ENCODE results near the gene HCFC1R1. TPM values are rescaled to one million over a fixed set of nuclear protein-coding genes. Genes with fewer than 3 reads are reported as not detected.

HCFC1R1 gene
- total RNA-seq, 3 donors from 2014 or later (not counting 1 experiment from before 2014, with no cell fraction given), result 15.4 to 21.8 (median 16.0) TPM

DNA sequence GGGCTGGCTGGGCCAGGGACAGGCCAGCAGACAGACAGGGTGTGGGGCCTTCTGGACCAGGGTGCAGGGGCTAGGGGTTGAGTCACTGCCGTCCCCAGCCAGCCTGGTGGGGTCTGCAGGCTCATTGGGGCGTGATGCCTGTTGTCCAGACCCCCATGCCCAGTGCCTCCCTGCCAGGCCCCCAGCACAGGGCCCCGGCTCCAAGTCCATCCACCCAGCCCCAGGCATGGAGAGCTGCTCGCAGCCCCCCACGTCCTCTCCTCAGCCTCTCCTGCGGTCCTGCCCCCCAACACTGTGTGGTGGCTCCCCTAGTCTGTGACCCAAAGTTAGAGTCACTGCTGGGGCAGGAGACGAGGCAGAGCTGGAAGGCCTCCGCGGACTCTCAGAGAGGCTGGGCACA, 36.5 kb downstream of the HCFC1R1 start:
- Mint-ChIP-seq H3K27ac (no peak overlapping the region), H3K4me1 (no peaks in the 10 kb centered on the region), H3K27me3 (ENCODE audit: low read depth in 2 of 2) (no peaks in the 10 kb centered on the region), H3K36me3 (no peaks in the 10 kb centered on the region), H3K4me3 (no peak overlapping the region), H3K9me3 (no peaks in the 10 kb centered on the region)
- ATAC-seq, result no peak
- no peak overlapping the region for H3K27ac ChIP-seq (ENCODE audit: low read length)
- H3K4me1 ChIP-seq (ENCODE audit: control insufficient read depth, insufficient read depth, low read length), result peaks cover 12% of the 10 kb centered on the region
- no peak overlapping the region for H3K4me3 ChIP-seq (ENCODE audit: low read length)
- H3K36me3 ChIP-seq (ENCODE audit: control insufficient read depth, insufficient read depth, low read length), result no peaks in the 10 kb centered on the region
- H3K27me3 ChIP-seq (ENCODE audit: control insufficient read depth, insufficient read depth, low read length), result no peaks in the 10 kb centered on the region
- no peak for DNase-seq
- 88% methylated on average over 9 of the region's 9 CpGs for WGBS (ENCODE audit: insufficient coverage)
- H3K9me3 ChIP-seq (ENCODE audit: control insufficient read depth, insufficient read depth, low read length), result no peaks in the 10 kb centered on the region
- TF ChIP-seq, protein P1, sequence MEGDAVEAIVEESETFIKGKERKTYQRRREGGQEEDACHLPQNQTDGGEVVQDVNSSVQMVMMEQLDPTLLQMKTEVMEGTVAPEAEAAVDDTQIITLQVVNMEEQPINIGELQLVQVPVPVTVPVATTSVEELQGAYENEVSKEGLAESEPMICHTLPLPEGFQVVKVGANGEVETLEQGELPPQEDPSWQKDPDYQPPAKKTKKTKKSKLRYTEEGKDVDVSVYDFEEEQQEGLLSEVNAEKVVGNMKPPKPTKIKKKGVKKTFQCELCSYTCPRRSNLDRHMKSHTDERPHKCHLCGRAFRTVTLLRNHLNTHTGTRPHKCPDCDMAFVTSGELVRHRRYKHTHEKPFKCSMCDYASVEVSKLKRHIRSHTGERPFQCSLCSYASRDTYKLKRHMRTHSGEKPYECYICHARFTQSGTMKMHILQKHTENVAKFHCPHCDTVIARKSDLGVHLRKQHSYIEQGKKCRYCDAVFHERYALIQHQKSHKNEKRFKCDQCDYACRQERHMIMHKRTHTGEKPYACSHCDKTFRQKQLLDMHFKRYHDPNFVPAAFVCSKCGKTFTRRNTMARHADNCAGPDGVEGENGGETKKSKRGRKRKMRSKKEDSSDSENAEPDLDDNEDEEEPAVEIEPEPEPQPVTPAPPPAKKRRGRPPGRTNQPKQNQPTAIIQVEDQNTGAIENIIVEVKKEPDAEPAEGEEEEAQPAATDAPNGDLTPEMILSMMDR (IDR thresholded peaks at IDR 0.05), result no peak
- intact Hi-C loops (cut with micrococcal nuclease), result no loop called here

DNA sequence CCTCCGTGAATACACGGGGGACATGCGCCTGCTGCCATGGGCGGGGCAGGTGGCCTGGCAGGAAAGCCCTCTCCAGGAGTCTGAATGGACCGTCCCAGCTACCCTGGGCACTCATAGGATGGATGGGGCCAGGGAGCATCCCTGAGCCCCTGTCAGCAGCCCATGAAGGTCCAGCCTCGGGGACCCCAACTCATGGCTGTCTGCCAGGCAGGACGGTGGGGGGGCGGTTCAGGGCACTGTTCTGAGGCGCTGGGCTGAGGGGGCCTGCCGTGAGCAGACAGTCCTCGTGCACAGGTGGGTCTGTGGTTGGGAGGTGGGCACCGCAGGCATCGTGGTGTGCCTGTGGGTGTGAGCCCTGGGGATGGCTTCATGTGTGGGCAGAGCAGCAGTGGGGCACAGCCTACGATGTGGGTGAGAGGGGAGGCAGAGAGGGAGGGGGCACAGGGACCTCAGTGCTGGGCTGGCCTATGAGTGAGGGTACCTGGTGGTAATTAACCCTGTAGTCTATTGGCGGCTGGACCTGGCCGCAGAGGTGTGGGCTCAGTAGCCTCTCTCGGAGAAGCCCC, 37.0 kb downstream of the HCFC1R1 start:
- Mint-ChIP-seq H3K27me3 (ENCODE audit: low read depth in 2 of 2) (no peaks in the 10 kb centered on the region), H3K36me3 (no peaks in the 10 kb centered on the region), H3K27ac (no peak overlapping the region), H3K9me3 (no peaks in the 10 kb centered on the region), H3K4me1 (peaks cover 0 to 3% of the 10 kb centered on the region in 2 donors), H3K4me3 (no peak overlapping the region)
- H3K27ac ChIP-seq (ENCODE audit: low read length), result no peak overlapping the region
- peaks cover 12% of the 10 kb centered on the region for H3K4me1 ChIP-seq (ENCODE audit: control insufficient read depth, insufficient read depth, low read length)
- H3K4me3 ChIP-seq (ENCODE audit: low read length), result no peak overlapping the region
- no peak for ATAC-seq
- no peaks in the 10 kb centered on the region for H3K9me3 ChIP-seq (ENCODE audit: control insufficient read depth, insufficient read depth, low read length)
- no peak for DNase-seq
- TF ChIP-seq, protein P1 (IDR thresholded peaks at IDR 0.05), result no peak
- 66% methylated on average over 17 of the region's 17 CpGs for WGBS (ENCODE audit: insufficient coverage)
- no peaks in the 10 kb centered on the region for H3K27me3 ChIP-seq (ENCODE audit: control insufficient read depth, insufficient read depth, low read length)
- no peaks in the 10 kb centered on the region for H3K36me3 ChIP-seq (ENCODE audit: control insufficient read depth, insufficient read depth, low read length)
- intact Hi-C loops (cut with micrococcal nuclease), result no loop called here

DNA sequence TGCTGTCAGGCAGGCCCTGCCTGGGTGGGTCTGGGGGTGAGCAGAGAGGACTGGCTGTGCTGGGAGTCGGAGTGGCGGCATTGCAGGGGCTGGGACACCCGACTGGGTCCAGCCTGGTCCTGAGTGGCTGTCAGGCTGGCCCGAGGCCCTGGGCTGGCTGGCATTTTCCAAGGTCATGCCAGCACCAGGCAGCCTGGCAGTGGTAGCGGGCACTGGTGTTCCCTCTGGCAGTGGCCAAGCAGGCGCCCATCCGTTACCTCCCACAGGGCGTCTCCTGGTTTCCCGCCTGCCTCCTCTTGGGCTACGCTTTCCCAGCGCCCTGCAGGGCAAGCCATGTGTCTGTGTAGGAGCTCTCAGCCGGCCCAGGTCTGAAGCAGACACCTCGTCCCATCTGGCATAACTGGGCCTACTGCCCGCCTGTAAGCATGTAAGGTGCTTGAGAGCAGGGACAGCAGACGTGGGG, 37.8 kb downstream of the HCFC1R1 start:
- Histone ChIP-seq H3K27me3 (ENCODE audit: control insufficient read depth, insufficient read depth, low read length) (no peaks in the 10 kb centered on the region), H3K9me3 (ENCODE audit: control insufficient read depth, insufficient read depth, low read length) (no peaks in the 10 kb centered on the region), H3K4me1 (ENCODE audit: control insufficient read depth, insufficient read depth, low read length) (peaks cover 18% of the 10 kb centered on the region), H3K4me3 (ENCODE audit: low read length) (no peak overlapping the region), H3K27ac (ENCODE audit: low read length) (no peak overlapping the region), H3K36me3 (ENCODE audit: control insufficient read depth, insufficient read depth, low read length) (no peaks in the 10 kb centered on the region)
- H3K4me1 Mint-ChIP-seq, result peaks cover 0 to 10% of the 10 kb centered on the region in 2 donors
- no peak overlapping the region for H3K27ac Mint-ChIP-seq
- no peaks in the 10 kb centered on the region for H3K27me3 Mint-ChIP-seq (ENCODE audit: low read depth in 2 of 2)
- ATAC-seq, result no peak
- WGBS (ENCODE audit: insufficient coverage), result 93% methylated on average over 15 of the region's 15 CpGs
- H3K9me3 Mint-ChIP-seq, result no peaks in the 10 kb centered on the region
- intact Hi-C loops (cut with micrococcal nuclease), result no loop called here
- H3K36me3 Mint-ChIP-seq, result no peaks in the 10 kb centered on the region
- DNase-seq, result no peak
- H3K4me3 Mint-ChIP-seq, result no peak overlapping the region
- TF ChIP-seq, protein P1 (IDR thresholded peaks at IDR 0.05), result no peak

DNA sequence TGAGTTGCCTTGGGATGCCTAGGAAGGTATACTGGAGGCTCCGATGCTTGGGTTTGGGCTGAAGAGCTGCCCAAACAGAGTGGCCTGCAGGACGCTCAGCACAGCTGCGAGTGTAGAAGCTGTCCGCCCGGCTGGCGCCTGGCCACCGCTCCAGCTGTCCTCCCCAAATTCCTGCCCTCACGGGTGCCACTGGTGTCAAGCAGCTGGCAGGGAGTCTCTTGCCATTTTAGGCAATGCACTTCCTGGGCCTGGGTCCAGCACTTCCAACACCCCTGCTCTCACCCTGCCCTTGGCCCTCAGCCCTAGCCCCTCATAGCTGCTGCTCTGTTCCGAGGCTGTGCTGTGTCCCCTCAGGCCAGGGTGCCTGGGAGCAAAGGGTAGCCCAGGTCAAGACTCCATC, 38.3 kb downstream of the HCFC1R1 start:
- Mint-ChIP-seq H3K4me3 (no peak overlapping the region), H3K4me1 (peaks cover 0 to 11% of the 10 kb centered on the region in 2 donors), H3K36me3 (no peaks in the 10 kb centered on the region), H3K27ac (no peak overlapping the region), H3K9me3 (no peaks in the 10 kb centered on the region), H3K27me3 (ENCODE audit: low read depth in 2 of 2) (no peaks in the 10 kb centered on the region)
- intact Hi-C loops (cut with micrococcal nuclease), result no loop called here
- H3K27ac ChIP-seq (ENCODE audit: low read length), result no peak overlapping the region
- no peaks in the 10 kb centered on the region for H3K27me3 ChIP-seq (ENCODE audit: control insufficient read depth, insufficient read depth, low read length)
- ATAC-seq (no peak), DNase-seq (no peak)
- no peak overlapping the region for H3K4me3 ChIP-seq (ENCODE audit: low read length)
- TF ChIP-seq, protein P1 (IDR thresholded peaks at IDR 0.05), result no peak
- 95% methylated on average over 9 of the region's 9 CpGs for WGBS (ENCODE audit: insufficient coverage)
- H3K36me3 ChIP-seq (ENCODE audit: control insufficient read depth, insufficient read depth, low read length), result no peaks in the 10 kb centered on the region
- H3K4me1 ChIP-seq (ENCODE audit: control insufficient read depth, insufficient read depth, low read length), result peaks cover 21% of the 10 kb centered on the region
- no peaks in the 10 kb centered on the region for H3K9me3 ChIP-seq (ENCODE audit: control insufficient read depth, insufficient read depth, low read length)

All from natural killer cell (primary cell).